ENCODE results near the gene DDRGK1. TPM values are rescaled to one million over a fixed set of nuclear protein-coding genes. Genes with fewer than 3 reads are reported as not detected.

DDRGK1 gene
- total and polyA plus RNA-seq, 2 donors from 2014 or later, result 81.8 to 92.5 TPM

DNA sequence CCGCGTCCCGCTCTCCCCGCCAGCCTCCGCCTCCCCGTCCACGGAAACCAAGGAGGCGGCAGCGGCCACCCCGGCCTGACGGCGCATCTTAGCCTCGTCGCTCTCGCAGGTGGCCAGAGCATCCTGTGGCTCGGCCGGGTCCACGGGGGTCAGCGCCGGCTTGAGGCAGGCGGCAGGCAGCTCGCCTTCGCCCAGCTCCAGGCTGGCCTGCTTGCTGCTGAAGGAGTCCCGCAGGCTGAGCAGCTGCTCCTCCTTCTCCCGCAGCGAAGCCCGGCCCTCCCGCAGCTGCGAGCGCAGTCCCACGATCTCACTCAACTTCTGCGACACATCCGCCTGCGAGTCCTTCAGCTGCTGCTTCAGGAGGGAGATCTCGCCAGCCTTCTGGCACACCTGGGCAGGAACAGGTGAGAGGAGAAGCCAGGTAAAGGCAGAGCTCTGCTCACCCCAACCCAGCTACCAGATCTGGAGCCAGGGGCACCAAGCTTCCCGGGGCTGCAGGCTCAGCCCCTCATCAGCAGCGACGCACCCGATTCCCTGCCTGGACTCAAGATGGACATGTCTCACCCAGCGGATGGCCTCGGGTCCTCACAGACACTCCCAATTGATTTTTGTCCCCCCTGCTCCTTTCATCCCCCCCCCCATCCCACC is 39.6 kb downstream of the DDRGK1 start:
- Histone ChIP-seq H3K9me3 (ENCODE audit: control insufficient read depth in 2 of 3, insufficient read depth in 1 of 3, low read length in 3 of 3) (no peaks in the 10 kb centered on the region), H3K27me3 (ENCODE audit: control insufficient read depth, insufficient read depth, low read length) (no peaks in the 10 kb centered on the region), H3K36me3 (ENCODE audit: control insufficient read depth in 2 of 3, insufficient read depth in 3 of 3, low read length in 3 of 3) (no peaks in the 10 kb centered on the region), H3K4me1 (ENCODE audit: control insufficient read depth in 2 of 3, insufficient read depth in 2 of 3, low read depth in 1 of 3, low read length in 3 of 3) (peaks cover 0 to 29% (median 26%) of the 10 kb centered on the region in 3 donors), H3K27ac (ENCODE audit: low read depth in 2 of 2, low read length in 2 of 2) (no peak overlapping the region), H3K9ac (ENCODE audit: low read length in 3 of 3) (no peak overlapping the region), H3K4me3 (ENCODE audit: low read length in 3 of 3) (peak overlapping the region in 1 of 3 donors; percentile 21)
- DNase-seq, result peak in 1 of 5 donors; percentile 48
- intact Hi-C loops (cut with DNase I), result no loop called here
- FAIRE-seq, result no peak
- TF ChIP-seq CTCF (IDR thresholded peaks at IDR 0.05; ENCODE audit: borderline replicate concordance, extremely low read depth, insufficient read depth), result no peak

GRCh38 chr20:3164043-3164762 is 40.3 kb downstream of the DDRGK1 start:
- peak in 1 of 5 donors; percentile 47 for DNase-seq
- Histone ChIP-seq H3K4me1 (ENCODE audit: control insufficient read depth in 2 of 3, insufficient read depth in 2 of 3, low read depth in 1 of 3, low read length in 3 of 3) (peaks cover 0 to 28% (median 25%) of the 10 kb centered on the region in 3 donors), H3K9me3 (ENCODE audit: control insufficient read depth in 2 of 3, insufficient read depth in 1 of 3, low read length in 3 of 3) (no peaks in the 10 kb centered on the region), H3K27ac (ENCODE audit: low read depth in 2 of 2, low read length in 2 of 2) (no peak overlapping the region), H3K9ac (ENCODE audit: low read length in 3 of 3) (no peak overlapping the region), H3K27me3 (ENCODE audit: control insufficient read depth, insufficient read depth, low read length) (no peaks in the 10 kb centered on the region), H3K36me3 (ENCODE audit: control insufficient read depth in 2 of 3, insufficient read depth in 3 of 3, low read length in 3 of 3) (no peaks in the 10 kb centered on the region), H3K4me3 (ENCODE audit: low read length in 3 of 3) (no peak overlapping the region)
- no peak for FAIRE-seq
- intact Hi-C loops (cut with DNase I), result no loop called here
- no peak for TF ChIP-seq CTCF (IDR thresholded peaks at IDR 0.05; ENCODE audit: borderline replicate concordance, extremely low read depth, insufficient read depth)

DNA sequence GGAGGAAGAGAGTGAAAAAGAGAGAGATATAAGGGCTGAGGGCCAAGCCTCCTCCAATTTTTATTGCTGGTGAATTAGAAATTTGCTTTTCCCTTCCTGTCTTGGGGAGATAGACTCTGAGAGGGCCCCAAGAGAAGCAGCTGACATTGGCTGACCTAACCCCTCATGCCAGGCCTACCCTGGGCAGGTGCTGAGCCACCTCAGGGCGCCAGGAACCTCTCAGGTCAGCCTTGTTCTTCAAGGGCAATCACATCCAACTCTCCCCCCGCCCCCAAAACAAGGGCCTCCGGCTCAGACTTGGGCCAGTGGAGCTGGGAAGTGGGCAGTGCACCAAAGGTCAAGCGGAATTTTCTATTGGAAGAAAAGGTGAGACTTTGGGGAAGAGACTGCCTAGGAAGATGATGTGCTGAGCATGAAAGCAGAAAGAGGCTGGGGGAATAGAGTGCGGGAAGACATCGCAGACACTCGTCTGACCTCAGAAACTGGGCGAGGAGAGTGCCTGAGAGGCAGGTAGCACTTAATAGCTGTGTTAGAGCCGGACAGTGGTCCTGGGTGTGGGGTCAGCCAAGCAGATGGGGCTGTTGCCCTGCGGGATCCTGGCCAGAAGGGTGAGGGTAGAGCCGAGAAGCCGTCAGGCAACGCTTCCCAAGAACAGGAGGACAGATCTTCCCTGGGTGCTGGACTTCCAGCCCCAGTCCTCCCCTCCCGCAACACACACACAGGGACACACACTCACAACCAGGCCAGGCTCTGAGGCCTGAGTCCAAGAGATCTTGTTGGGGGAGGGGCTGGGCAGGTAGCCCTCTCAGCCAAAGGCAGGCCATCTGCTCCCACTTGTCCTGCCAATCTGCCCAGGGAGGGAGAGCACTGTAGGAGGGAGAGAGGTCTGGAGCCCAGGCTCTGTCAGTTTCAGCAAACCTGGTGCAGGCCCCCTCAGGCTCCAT is 41.1 kb downstream of the DDRGK1 start:
- H3K4me3 ChIP-seq (ENCODE audit: low read length in 3 of 3), result no peak overlapping the region
- no peaks in the 10 kb centered on the region for H3K27me3 ChIP-seq (ENCODE audit: control insufficient read depth, insufficient read depth, low read length)
- H3K9me3 ChIP-seq (ENCODE audit: control insufficient read depth in 2 of 3, insufficient read depth in 1 of 3, low read length in 3 of 3), result no peaks in the 10 kb centered on the region
- peak overlapping the region in 1 of 3 donors; percentile 63 for H3K9ac ChIP-seq (ENCODE audit: low read length in 3 of 3)
- no peak for TF ChIP-seq CTCF (IDR thresholded peaks at IDR 0.05; ENCODE audit: borderline replicate concordance, extremely low read depth, insufficient read depth)
- intact Hi-C loops (cut with DNase I), result no loop called here
- FAIRE-seq (no peak), DNase-seq (peak in 1 of 5 donors; percentile 49)
- H3K4me1 ChIP-seq (ENCODE audit: control insufficient read depth in 2 of 3, insufficient read depth in 2 of 3, low read depth in 1 of 3, low read length in 3 of 3), result peaks cover 0 to 24% (median 17%) of the 10 kb centered on the region in 3 donors
- H3K36me3 ChIP-seq (ENCODE audit: control insufficient read depth in 2 of 3, insufficient read depth in 3 of 3, low read length in 3 of 3), result no peaks in the 10 kb centered on the region
- peak overlapping the region; percentile 75 to 91 for H3K27ac ChIP-seq (ENCODE audit: low read depth in 2 of 2, low read length in 2 of 2)

All from kidney (tissue), 14 donors.